ENCODE data around the gene CTNNB1.

CTNNB1 gene

DNA sequence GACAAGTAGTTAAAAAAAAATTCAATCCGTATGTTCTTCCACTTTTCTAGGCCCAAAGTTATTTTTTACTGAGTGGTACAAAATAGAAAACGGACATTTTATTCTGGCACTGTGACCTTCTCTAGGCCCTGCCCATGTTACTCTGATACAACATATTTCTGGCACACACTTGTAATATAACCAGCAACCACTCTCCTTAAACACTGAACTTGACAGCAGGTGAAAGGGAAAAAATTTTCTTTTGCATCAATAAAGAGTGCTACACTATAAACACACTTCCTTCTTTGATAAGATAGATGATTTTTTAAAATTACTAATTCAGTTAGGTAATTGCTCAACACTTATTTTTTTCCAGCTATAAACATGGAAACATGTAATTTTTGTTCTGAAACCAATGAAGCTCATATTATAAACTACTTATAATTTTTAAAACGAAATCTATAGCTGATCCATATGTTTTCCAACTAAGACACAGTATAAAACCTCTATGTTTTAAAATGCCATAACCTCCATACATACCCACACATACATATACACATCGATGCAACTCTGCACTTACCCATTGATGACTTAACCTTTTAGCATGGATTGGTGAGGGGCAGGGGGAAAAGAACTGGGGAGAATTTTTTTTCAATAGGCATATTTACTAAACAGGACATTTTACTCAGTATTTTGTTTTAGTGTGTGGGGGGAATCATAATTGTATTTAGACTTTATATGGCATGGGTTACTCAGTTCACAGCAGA is 5.3 kb upstream of the CTNNB1 start:
- no peak for DNase-seq

DNA sequence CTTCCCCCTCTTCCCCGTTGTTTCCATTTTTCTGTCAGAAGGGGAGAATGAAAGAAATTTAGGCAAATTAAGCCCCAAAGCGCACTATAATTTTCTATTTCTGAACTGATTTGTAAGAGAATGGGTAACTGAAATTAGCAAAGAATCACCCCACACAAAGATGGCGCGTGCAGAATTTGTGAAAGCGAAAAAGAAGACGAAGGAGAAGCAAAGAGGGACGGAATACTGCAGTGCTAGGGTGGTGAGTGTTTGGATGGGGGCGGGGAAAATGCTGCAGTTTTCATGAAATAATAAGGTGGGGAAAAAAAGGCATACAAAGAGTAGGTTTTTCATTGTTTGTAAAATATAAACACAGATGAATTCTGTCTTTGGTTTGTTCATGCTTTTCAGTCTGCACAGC is 4.6 kb upstream of the CTNNB1 start:
- DNase-seq, result no peak

DNA sequence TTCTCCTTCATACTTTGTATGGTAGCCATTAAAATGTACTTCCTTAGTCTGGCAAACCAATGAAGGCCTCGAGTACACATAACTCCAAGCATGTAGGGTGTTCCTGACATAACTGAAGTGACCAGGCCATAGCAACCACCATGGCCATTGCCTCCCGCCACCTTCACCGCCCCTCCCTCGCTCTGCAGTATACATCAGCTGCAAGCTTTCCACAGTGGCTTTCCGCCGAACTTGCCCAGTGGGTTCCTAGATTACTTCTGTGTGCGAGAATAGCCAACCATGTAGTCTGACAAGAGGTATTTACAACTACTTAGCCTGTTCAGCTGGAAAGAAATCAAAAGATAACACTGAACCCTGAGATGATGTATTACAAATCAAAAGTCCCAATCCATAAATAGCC is 3.4 kb upstream of the CTNNB1 start:
- no peak for DNase-seq

DNA sequence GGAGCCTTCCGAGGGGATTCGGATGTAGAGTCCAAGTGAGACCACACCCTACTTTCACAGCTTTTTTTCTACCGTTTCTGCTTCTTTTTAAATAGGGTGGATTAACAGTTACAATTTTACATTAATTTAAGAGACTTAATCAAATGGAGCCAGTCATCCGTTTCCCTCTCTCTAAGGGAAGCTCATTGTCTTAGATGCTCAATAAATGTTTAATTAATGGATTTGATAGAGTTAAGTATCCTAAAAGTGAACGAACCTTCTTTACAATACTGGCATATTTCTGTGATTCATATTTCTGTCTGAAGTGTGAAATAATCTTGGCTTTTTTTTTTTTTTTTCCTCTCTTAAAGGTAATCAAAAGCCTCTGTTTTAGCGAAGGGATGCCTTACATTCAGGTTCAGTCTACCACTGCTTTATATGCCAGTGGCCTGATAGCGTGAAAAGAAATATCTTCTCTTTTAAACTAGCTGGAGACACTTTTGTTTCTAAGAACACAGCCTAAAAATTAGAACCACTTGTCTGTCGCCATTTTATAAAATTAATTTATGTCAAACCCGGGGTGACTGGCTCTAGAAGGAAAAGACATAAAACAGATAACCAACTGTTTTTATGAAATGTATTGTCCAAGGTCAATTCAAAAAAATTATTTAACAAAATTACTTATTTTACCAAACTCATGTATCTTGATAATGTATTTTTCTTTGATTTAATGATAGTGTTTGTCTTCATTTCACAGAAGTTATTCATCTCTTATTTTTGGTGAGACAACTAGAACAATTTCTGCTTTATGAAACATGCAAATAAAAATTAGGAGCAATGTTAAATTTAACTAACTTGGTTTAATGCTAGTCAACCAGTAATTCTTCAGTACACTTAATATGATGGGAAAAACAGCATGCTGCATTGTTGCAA is 2.5 kb upstream of the CTNNB1 start:
- no peak for DNase-seq

DNA sequence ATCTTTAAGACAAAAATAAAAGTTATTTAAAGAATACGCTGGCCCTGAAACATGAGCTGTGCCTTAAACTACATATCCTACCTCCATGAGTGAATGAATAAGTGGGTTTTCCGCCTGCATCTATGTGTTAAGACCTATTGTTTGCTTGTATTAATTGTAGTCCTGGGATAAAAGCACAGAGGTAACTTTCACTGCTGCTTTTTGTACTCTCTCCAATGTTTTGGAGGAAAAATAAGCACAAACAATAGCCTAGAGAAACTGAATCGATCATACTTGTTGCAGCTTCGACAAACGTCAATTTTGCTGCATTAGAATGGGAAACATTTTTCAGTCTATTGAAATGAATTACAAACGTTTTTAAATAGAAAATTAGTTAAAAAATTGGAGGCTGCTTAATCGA is 1.3 kb upstream of the CTNNB1 start:
- no peak for DNase-seq

DNA sequence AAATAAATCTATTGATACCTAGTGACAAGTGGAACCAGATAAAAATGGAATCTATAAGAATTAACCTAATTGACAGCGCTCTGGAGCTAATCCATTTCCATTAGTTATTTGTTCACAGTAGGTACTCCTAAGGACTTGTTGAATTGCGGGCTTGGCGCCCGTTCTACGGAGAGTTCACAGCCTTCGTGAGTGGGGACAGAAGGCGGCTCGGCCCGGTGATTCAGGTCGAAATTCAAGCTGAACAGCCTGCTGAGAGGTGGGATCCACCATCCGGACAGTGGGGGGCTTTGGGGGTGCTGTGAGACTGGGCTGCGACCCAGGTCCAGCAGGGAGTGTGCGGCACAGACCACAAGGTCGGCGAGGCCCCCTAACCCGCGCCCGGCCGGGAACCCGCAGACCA is 779 bp upstream of the CTNNB1 start:
- peak in 1 of 2 experiments; percentile 47 for DNase-seq

DNA sequence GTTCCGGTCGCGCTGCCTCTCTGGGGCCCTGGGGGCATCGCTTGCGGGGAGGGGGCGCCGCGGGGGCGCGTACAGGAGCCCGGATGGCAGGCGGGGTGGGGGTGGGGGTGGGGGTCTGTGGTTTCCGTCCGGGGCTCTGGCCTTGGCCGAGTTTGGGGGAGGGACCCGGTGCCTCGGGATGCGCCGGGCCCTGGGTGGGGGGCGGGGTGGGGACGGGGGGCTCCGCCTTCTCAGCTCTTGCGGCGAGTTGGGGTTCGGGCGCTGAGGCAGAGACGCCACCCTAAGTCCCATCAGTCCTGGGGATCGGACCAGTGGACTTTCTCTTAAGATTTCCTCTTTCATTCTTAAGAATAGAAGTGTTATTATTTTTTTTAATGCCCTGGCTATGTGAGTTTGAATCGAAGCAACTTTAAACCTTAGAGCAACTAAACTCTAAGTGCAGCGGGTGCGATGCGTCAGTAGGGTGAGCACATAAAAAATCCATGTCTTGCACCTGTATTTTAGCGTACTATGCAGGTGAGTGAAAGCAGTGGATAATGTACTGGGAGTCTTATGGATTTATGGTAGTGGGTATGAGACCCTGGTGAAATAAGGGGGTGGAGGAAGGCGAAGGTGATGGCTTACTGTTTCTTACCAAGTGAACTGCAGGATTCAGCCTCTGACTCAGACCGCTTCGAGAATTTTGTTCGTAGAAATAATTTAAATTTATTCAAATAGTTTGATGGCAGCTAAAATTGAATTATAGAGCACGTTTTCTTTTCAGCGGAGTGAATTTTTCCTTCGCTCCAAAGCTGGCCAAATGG is 762 bp downstream of the CTNNB1 start:
- peak in 1 of 2 experiments; percentile 56 for DNase-seq

DNA sequence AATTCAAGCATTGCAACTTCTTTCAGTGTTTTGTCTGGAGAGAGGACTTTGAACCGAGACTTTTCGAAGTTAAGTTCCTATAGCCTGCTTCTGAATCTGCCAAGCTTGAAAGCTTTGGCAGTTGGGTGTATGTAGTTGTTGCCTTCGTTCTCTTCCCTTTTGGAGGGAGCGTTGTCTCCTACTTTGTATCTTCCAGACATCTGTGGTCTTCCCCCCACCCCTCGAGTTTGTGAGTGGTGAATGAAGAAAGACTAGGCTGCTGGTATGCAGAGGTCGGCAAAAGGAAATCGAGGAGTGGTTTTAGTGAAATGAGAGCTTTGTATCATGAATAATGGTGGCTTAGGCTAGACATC is 1.3 kb downstream of the CTNNB1 start:
- DNase-seq, result peak; percentile 30 to 40

DNA sequence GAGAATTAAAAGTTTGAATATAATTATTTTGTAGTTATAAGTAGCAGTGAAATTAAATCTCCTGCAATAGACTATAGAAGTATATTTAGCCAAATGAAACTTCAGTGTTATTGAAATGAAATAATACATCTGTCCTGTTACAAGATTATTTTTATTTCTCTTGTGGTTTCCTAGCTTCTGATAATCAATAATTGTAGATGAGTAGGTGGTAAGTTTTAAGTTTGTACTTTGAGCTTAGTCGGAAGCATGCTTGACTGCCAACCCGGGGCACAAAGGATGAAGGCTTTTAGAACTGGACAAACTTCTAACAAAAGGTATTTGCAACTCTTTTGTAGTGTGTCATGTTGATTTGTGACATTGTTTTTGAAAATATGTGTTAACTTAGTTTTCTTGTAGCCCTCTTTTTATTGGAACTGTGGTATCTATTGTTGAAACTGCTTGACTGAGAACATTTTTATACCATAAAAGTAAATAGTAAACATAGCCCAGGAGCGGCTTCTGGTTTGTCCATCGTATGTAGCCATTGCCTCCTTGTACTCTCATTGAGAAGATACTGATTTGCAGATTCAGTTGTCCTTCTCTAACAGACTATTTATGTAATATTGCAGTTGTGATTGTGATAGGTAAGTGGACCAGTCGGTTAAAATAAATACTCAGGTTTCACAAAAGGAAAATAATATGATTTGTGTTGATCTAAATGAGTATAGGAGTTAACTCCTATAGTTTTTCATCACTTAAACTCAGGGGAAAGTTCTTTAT is 2.9 kb downstream of the CTNNB1 start:
- DNase-seq, result no peak

DNA sequence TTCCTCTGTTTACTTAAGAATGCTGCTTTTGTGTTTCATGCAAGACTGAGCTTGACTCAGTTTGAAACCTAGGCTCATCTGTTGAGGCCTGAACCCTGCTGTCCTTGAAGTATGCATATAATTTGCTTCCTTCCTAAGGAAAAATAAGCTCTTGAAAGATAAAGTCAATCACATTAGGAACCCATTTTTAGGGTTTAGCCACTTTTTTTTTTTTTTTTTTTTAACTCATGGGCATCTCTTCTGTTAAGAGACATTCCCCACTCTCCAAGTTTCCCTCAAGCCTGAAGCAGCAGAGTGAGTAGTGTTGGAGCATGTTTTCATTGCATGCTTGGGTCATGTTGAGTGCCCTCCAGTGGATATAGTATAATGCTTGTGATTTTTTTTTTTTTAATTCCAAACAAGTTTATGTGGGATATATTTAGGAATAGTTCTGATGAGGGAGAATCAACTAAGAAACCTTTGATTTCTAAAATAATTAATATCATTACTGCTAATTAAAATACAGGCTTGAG is 3.6 kb downstream of the CTNNB1 start:
- no peak for DNase-seq

DNA sequence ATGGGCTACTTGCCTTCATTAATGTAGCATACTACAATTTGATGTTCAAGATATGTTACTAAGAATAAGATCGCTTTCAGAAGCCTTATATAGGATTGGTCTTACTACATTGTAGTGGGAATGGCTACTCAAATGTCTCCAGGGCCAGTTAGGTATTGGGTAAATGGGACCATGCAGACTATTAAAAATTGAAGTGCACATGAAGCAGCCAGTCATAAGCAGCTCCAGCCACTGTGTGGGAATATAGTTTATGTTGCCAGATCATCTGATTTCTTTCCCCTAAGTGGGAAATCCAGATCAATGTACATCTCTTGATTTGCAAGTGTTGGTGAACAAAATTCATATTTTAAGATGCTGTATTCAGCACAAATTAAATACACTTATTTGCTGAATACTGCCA is 5.1 kb downstream of the CTNNB1 start:
- DNase-seq, result no peak

DNA sequence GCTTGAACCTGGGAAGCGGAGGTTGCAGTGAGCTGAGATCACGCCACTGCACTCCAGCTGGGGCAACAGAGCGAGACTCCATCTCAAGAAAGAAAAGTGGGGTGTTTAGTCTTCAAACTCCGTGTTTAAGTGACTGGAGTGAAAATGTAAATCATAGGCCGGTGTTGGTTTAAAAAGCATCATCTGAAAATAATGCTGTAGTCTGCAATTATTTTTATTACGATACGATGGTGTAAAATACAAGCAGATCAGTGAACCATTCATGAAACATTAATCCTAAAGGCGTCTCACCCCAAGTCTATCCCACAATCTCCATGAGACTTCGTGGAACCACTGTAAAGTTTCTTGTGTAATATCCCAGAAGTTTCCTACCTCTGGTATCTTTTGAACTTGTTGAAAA is 6.3 kb downstream of the CTNNB1 start:
- no peak for DNase-seq

DNA sequence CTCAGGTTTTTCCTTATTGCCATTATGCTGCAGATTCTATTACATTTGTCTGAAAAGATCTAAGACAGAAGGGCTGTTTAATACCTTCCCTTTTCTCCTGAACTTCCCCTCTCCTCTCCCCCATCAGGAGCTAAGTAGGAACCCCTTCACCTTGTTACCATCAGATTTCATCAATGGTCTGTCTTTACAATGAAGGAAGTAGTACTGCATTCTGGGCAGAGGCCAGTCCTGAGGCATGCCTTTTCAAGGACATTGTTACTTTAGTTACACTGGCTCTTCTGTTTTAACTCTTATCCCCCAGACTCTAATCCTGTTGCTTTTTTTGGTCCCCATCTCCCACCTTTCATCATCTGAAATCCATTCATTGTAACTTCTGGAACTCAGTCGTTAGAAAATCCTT is 8.1 kb downstream of the CTNNB1 start:
- DNase-seq, result no peak

DNA sequence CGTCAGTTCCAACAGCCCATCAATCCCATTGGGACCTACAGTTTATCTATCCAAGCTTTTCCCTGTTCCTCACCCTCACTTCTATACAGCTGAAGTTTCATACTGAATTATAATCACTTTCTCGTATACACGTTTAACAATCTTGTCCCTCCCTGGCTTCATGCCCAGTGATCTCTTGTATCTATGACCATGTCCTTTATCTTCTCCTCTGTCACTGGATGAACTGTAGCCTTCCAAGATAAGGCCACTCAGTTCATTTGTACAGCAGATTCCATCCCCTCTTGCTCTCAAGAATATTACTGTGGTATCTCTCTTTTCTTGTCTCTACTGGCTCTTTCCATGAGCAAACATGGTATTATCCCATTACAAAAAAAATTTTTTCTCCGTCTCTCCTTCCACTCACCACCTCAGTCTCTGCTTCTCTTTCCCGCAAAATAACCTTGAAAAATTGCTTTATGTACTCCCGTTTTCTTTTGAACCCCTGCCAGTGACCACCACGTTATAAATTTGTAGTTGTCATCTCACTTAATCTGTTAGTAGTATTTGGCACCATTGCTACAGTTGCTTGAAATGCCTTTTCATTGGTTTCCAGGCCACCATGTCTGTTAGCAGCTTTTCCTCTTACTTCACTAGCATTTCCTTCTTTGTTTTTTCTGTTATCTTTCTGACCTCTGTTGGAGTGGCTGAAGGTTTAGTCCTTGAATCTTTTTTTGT is 9.4 kb downstream of the CTNNB1 start:
- no peak for DNase-seq

DNA sequence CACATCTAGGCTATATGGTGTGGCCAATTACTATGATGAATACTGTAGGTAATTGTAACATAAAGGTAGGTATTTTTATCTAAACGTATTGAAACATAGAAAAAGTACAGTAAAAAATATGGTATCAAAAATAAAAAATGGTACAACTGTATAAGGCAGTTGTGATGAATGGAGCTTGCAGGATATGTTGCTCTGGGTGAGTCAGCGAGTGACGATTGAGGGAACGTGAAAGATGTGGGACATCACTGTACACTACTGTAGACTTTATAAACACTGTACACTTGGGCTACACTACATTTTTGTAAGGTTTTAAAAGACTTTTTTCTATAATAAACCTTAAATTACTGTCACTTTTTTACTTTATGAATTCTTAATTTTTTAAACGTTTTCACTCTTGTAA is 10.3 kb downstream of the CTNNB1 start:
- DNase-seq, result no peak

DNA sequence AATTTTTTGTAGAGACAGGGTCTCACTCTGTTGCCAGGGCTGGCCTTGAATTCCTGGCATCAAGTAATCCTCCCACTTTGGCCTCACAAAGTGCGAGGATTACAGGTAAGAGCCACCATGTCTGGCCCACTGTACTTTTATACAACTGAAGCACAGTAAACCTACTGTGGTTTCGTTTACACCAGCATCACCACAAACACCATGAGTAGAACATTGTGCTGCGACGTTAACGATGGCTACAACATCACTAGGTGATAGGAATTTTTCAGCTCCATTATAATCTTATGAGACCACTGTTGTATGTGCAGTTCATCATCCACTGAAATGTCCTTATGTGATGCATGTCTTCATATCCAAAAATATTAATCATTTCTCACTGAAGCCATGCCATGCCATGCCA is 11.7 kb downstream of the CTNNB1 start:
- no peak for DNase-seq

DNA sequence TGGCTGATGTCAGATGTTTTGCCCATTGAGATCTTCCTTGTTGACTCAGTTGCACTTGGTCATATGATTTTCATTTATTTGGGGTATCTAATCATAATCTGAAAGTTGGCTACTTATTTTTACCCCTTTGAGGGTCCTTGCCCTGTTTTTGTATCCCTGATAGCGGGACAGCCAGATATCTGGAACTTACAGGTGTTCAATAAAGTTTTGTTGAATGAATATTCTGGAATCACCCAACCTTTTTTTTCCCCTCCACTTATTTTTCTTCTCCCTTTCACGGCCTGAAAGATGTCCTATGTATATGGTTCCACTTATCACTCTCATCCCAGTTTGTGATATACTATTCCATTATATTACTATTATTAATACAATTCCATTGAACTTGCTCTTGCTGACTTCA is 12.8 kb downstream of the CTNNB1 start:
- DNase-seq, result no peak

DNA sequence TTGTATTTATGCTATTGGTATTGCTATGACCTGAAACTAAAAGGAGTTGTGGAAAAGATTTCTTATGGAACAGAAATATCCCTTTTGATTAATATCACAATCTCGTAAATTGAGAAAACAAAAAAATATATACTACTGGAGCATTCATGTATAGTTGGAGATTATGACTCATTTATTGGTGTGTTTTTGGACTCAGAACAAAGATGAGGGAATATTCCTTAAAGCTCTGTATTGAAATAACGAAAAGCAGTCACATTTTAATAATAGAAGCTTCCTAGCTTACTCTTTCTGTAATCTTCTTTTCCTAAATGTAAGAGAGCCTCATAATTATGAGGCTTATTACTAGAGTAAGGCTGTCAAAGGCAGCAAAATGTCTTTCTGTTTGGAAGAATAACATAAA is 14.3 kb downstream of the CTNNB1 start:
- DNase-seq, result no peak

DNA sequence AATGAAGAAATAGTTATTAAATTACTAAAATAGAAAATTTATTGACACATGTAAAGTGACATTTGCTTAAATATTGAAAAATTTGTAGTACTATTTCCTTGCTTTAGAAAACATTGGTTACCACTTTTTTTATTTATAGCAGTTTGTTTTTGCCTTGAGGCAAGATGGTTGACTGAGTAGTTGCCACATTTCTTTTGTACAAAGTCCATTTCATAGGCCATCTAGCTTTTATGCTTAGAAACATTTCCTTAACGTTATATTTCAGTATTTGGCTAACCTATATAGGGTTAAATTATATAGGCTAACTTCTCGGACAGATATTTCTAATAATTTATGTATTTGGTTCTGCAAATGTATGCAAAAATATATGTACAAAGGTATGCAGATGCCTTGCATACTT is 17.1 kb downstream of the CTNNB1 start:
- DNase-seq, result no peak

DNA sequence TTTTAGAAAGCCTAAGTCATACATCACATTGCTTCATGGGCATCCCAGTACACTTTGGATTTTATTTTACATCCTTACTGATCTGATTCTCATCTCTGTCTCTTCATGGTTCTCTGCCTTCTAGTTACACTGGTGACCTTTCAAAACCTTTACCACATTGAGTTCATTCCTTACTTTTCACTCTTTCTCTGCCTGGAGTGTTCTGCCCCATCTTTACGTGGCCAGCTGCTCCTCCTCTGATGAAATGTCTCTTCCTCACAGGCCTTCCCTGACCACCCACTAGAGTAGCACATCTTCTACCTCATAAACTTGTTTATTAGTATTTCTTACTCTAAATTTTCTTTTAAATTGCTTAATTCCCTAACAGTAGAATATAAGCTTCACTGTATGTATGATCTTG is 17.7 kb downstream of the CTNNB1 start:
- no peak for DNase-seq

DNA sequence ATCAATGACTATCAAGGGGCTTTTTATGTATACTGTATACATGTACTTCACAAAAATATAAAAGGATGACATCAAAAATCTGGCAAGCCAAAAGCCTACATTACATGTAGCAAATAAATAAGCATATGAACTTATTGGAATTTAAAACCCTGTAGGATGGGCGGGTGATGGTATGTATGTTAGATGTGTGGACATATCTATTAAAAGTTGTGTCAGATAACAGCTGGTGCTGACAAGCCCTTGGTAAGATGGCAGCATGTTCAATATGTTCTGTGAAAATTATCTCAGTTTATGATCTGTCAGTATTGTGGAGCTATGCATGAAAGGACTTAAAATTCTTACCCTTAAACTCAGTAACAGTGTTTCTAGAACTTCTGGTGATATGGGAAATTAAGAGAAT is 20.1 kb downstream of the CTNNB1 start:
- no peak for DNase-seq
